Right renal cortex interstitium (tissue), 3 donors: Measurements from ENCODE around the gene FAM9C. TPM values are rescaled to one million over a fixed set of nuclear protein-coding genes. Genes with fewer than 3 reads are reported as not detected.

ENCODE experiments used
- DNase-seq, 3 donors: peaks; one replicate each; pipeline ENCODE4 v3.0.0-alpha.2; 2013; ENCODE audit warnings: low read depth in 3 of 3, low spot score in 2 of 3
- polyA plus RNA-seq, 3 donors: library from polyadenylated mRNA; unstranded; fragments of 120-200 nt; gene quantifications; one replicate each; pipeline ENCODE4 v1.2.1, GENCODE V29; 2013; ENCODE audit not compliant: insufficient read length in 3 of 3

FAM9C gene
- polyA plus RNA-seq, 3 donors = 0.15 to 0.37 (median 0.24) TPM

DNA sequence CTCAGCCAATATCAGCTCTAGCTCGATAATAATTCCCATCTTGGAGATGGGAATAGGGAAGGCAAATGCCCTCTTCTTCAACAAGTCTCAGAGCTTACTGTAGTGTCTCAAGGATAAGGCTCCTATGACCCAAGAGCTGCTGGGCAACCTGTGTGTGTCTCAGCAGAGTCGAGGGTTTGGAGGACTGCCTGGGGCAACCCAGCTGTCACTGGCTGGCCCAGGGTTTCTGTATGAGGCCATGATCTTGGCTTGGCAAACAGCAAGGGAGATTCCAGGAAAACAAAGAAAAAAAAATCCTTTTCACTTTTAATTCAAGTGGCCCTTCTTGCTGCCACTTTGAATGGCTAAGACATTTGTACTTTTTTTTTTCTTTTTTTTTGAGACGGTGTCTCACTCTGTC lies 35.1 kb downstream of the FAM9C start:
- DNase-seq = no peak

DNA sequence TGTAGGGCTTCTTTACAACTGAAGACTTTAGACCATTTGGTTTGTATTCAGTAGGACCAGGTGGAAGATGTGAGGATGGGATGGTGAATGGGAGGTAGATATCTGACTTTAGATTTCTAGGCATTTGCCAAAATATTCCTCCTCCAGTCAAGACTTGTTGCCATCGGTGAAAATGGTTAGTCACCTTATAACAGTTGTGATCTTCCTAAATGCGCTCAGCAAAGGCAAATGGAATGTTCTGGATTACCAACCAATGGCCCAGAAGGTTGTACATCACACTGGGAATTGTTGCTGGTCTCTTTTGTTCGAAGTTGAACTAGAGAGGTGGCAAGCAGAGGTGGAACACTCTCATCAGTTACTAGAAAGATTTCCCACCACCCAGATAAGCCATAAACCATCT lies 35.6 kb downstream of the FAM9C start:
- DNase-seq = no peak

DNA sequence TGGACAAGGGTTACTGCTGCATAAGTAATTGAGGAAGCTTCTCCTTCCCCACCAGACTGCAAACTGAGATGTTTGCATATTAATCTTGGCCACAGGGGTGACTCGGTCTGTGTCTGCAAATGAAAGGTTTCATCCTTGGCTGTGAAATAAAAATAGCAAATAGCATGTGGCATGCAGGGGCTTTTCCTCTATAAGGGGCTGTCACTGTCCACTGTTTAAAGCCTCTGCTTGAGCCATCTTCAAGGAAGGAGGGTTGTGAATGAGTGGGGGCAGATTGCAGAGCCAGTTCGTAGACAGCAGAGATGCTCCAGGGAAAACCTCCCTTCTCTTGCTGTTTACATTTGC lies 36.3 kb downstream of the FAM9C start:
- no peak for DNase-seq

DNA sequence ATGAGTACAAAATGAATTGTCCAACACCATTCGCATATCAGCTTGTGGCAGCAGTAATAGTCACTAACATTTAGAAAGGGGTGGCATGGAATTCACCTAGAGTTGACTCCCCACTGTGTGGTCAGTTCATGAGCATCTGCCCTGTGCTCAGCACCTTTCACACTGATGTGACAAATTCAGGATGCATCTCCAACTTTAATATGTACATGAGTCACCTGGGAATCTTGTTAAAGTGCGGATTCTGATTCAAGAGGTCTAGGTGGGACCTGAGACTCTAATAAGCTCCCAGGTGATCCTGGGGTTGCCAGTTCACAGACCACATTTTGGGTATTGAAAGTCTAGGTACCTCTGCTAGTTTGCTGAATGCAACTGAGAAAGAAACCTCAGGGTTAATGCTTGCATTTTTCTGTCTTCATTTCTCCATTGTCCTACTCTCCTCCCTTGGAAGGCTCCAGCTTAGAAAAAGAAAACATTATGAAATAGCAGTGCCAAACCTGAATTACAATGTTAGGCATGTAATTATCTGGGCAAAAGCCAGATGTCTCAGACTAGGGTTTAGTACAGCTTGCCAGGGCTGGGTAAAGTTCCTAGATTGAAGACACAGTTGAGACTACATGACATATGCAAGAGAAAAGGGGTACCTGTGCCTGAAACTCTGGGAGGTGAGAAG lies 36.8 kb downstream of the FAM9C start:
- no peak for DNase-seq

- DNase-seq = no peak
Observed at GRCh38 chrX:13005661-13006473, 38.6 kb downstream of the FAM9C start.

GRCh38 chrX:13001961-13002671 lies 42.3 kb downstream of the FAM9C start:
- no peak for DNase-seq

- no peak for DNase-seq
Observed at GRCh38 chrX:13001097-13001496, 43.3 kb downstream of the FAM9C start.

GRCh38 chrX:13000301-13000811 lies 44.1 kb downstream of the FAM9C start:
- no peak for DNase-seq

DNA sequence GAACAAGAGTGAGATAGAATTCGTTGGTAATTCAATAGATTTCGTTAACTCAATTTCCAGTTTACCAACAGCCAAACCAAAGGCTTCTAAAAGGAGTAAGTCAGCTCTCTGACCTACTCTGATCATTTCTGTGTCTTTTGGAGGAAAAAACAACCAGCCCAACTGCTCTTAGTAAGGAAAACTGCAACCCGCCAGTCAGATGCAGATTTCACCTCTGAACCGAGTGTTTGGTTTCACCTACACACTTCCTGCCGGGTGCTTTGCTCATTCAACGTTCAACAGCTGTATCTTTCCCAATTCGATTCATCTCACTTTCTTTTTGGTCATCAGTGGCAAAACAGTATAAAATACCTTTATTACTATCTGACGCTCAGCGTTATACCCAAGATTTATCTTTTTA lies 45.0 kb downstream of the FAM9C start:
- DNase-seq = no peak

DNA sequence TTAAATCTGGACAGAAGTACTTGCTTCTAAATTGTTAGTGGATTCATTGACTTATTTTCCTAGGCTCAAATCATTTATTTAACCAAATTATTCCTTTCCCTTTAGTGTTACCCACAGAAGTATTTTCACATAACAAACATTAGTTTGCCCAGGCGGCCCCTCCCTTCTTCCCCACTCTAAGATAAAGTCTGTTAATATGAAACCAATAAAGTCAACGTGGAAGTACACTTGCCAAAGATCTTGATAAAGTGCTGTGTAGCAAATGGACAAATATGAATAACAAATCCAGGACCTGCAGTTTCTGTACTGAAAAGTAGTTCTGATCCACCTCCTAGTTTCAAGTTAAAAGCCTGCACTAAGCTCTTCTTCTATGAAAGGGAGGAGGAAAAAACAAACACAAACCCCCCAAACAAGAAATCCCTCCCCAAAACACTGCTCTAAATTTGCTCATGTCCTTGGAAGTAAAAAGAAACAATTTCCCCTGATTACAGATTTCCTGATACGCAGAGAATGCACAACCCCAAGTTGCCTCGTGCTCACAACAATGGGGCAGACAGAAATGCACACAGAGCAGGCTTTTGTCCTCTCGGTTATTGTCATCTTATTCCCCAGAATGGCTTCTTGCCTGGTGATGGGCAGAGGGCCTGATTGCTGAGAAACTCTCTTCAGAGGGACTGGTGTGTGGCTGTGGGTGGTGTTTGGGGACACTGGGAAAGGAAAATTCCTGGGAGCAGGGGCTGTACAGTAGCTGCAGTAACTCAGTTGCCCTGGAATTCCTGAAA lies 46.3 kb downstream of the FAM9C start:
- no peak for DNase-seq

- DNase-seq = no peak
Observed at GRCh38 chrX:12996934-12997435, 47.4 kb downstream of the FAM9C start.

DNA sequence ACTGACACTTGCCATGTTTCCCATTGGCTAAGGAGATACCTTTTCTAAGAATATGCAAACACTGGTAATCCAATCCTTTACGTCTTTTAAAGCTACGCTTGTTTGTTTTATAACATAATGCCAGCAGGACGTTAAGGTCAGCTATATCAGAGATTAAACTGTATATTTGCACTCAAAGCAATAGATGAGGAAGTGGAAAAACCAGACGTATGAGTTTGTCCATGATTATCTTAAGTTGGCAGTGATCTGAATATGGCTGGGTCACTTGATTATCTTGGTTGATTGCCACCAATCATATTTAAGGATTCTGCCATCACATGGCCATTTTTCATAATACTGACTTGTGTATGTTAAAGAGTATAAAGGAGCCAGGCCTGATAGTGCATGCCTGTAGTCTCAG lies 50.1 kb downstream of the FAM9C start:
- DNase-seq = no peak

DNA sequence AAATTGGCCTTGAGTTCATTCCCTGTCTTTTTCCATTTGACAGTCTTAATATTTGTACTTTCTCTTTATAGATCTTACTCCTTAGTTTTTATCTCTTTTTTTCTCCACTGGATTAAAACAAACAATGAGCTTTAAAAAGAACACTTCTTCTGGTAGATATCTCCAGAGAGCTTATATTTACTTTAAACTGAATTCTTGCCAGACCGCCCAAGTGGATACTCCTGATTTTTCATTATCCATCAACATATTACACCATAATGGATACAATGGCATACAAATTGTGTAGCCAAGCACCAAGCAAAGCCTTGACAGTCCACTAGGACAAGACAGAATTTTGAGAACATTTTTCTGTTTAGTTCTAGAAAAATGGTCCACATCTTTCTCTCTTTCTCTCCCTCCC lies 50.6 kb downstream of the FAM9C start:
- DNase-seq = no peak

DNA sequence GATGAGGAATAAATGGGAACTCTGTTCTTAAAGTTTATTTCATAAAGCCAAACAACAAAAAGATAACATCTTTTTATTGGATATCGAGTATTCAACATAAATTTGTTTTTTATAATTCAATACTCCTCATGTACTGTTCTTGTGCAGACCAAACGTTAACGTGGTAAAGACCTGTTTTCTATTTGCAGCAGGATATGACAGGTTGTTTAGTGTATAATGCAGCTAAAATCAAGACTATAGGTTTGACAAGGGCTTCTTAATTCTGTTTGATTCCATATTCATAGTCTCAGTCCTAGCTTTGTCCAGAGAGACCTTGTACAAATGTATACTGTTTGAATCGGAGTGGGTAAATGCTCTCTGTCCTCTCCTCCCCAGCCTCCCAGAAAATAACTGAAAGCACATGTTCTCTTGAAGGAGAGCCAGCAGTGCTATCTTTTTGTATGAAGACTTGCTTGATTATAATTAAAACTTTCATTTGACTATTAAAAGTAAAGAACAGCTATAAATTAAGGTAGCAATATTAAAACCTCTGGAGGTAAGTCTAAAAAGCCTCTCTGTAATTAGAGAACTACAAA lies 51.8 kb downstream of the FAM9C start:
- DNase-seq = no peak

GRCh38 chrX:12991575-12991974 lies 52.8 kb downstream of the FAM9C start:
- DNase-seq = no peak

GRCh38 chrX:12989461-12989860 lies 55.0 kb downstream of the FAM9C start:
- DNase-seq = no peak

DNA sequence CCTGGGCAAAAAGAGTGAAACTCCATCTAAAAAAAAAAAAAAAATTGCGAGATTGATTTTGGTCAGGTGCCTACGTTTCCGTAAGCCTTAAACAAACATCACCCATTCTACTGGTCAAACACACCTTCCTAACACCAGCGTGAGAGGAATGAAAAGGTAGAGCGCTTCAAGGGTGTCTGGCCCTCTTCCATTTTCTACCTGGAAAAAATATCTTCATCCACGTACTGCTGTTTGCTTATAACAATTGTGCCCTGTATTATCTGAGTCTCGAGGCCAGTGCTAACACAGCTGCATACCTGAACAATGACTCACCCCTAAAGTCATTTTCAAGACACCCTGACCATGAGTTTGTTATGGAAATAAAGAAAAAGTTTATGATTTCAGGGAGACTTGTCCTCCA lies 55.6 kb downstream of the FAM9C start:
- DNase-seq = no peak

DNA sequence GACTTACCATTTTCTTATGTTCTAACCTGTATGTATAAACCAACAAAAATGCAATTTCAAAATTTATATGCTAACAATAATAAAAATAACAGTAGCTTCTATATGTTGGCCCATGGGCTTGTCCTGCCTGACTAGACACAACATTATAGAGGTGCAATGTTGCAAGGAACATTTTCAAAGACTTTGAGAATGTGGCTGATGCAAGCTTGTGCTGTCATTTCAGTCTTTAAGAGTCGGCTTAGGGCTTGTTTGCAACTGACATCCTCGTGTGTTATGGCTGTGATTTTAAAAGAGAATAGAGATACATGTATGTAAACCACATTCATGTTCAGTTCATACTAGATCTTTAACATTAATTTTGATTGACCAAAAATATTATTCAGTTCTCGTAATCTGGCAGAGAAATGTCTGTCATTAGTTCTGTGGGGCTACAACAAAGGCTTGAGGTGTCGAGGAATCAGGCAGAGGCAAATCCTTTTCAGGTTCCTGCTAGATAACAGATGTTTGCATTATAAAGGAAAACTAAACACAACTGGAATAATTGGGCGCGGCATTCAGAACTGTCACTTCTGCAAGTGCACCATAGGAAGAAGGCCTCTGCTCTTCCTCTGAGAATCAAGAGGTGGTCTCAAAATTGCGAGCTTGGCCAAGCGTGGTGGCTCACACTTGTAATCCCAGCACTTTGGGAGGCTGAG lies 56.4 kb downstream of the FAM9C start:
- no peak for DNase-seq

DNA sequence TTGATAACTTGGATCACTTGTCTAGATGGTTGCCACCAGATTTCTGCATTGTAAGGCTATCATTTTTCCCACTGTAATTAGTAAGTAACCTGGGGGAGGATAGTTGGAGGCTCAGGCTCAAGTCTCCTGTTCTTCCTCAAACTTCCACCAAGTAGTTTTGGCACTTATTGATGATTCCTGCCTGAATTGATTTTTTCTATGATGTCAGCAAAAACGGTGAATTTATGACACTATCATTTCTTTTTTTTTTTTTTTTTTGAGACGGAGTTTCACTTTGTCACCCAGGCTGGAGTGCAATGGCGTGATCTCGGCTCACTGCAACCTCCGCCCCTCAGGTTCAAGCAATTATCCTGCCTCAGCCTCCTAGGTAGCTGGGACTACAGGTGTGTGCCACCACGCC lies 57.1 kb downstream of the FAM9C start:
- DNase-seq = no peak

GRCh38 chrX:12986886-12987285 lies 57.5 kb downstream of the FAM9C start:
- no peak for DNase-seq
